Amniotic epithelial cell (primary cell): ENCODE measurements around the gene UBE2J2.

Experiments used
- DNase-seq: peaks from one replicate; pipeline ENCODE4 v3.0.0-alpha.2; 2010; ENCODE audit warnings: low read depth

The UBE2J2 gene

DNA sequence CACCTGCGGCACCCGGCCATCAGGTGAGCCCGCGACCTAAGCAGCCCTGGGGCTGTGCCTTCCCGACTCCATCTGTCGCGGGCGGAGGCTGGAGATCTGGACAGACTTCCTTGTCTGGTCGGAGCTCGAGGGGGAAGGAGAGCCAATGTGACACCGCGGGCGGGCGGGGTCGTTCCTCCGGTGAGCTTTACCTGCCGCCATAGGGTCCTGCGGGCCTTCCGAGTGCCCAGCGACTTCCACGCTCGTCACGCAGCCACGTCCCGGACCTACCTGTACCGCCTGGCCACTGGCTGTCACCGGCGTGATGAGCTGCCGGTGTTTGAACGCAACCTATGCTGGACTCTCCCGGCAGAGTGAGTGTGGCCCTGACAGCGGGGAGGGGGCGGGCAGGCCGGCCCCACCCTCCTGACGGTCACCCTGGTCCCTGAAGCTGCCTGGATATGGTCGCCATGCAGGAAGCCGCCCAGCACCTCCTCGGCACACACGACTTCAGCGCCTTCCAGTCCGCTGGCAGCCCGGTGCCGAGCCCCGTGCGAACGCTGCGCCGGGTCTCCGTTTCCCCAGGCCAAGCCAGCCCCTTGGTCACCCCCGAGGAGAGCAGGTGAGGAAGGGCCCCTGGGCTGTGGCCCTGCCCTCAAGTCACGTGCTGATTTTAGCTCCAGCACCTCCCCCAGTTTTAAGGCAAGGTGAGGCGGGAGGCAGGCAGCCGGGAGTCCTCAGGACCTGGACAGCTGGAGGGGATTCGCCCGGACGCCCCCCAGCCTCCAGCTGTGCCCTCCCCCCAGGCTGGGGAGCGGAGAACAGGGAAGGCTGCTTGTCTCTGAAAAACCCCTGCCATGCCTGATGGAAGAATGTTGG is 35.8 kb upstream of the UBE2J2 start:
- no peak for DNase-seq

DNA sequence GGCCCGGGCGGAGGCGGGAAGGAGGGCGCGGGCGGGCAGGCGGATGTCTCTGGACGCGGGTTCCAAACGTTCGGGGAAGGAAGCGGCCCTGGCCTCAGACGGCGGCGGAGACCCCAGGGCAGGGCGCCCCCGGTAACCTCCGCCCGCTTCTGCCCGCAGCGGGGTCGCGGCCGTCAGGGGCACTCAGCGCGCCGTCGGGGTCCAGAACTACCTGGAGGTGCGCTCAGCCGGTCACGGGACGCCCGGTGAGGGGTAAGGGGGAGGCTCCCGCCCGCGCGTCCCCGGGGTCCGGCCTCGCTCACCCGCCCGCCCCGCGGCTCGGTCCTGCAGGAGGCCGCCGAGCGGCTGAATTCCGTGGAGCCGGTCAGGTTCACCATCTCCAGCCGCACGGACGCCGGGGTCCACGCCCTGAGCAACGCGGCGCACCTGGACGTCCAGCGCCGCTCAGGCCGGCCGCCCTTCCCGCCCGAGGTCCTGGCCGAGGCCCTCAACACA is 35.1 kb upstream of the UBE2J2 start:
- no peak for DNase-seq

DNA sequence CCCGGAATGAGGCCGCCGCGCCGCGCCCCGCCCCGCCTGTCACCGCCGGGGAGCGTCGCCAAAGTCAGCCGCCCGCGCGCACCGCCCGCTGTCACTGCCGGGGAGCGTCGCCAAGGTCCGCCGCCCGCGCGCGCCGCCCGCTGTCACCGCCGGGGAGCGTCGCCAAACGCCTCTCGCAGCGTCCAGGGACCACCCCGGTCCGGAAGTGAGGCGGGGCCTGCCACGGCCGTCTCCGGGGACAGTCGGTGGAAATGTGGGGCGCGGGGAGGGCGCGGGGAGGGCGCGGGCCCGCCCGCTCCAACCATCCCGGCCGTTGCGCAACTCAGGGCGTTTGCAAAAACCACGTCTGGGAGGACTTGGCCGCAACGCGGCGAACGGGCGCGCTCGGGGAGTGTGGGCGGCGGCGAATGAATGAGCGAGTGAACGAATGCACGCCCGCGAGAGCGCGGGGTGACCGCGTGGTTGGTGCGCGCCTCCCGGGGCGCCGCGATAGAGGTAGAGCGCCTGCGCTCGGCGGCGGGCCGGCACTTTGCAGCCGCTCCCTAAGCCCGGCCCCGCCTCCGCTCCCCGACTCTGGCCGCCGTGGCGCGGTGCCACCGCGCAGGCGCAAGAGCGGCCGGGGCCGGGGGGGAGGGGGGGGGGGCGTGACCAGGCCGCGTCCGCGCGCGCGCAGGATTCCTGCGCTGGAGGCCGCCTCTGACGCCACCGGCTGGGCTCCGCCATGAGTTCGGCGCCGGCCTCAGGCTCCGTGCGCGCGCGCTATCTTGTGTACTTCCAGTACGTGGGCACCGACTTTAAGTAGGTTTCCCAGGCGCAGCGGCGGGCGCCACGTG is 34.5 kb upstream of the UBE2J2 start, which contains the start of the genes ACAP3 and PUSL1:
Gene ACAP3, minus strand, starts transcription at position 8 of the 833 bp plus-strand sequence. CDS start 115 bp downstream, outside the sequence.
Gene PUSL1, plus strand, starts transcription at position 675 of the 833 bp plus-strand sequence. Its CDS starts 47 bp downstream, at position 722.
- DNase-seq: peak; percentile 90

DNA sequence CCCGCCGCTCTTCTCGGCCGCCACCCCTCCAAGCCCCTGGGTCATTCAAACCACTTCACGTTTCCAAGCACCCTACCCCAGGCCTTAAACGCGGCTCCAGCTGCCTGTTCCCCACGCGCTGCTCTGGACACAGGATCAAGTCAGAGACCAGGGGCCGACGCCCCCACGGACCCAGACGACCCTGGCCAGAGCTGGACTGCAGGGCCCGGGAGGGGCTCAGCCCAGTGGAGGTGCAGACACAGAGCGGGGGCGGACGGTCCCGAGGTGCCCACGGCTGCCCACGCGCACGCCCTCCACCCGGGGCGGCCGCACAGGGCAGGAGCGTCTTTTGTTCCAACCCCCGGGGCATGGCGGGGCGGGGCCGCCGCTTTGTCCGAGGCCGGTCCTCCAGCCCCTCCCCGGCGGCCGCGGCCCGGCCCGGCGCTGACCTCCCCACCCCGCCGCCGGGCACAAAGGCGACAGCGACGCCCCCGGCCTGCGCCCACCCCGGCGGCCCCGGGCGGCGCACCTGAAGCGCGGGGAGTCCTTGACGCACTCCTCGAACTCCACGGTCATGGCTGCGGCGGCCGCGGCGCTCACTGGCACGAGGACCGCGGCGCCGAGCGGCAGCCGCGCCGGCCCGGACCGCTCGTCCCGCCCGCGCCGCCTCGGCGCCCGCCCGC is 33.7 kb upstream of the UBE2J2 start:
- no peak for DNase-seq

DNA sequence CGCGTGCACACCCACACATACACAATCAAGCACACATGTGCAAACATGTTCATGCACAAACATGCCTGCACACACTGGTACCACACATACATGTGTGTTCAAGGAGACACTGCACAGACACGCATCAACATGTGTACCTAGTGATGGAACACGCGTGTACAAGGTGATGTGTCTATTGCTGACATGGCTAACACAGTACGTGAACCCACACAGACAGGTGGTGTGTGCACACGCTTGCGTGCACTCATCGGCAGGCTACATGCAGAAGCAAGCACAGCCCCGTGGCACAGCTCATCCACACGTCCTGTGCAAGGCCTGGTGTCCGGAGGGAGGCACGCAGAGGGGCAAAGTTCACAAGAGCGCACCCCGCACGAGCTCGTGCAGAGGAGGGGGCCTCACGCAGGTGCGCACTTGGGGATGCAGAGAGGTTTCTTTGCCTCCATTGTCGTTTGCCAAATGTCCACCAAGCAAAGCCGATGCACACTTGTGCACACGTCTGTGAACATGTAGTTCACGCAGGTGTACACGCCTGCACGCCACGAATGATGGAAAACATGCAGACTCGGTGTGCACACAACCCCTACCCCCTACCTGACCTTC is 33.1 kb upstream of the UBE2J2 start:
- no peak for DNase-seq

DNA sequence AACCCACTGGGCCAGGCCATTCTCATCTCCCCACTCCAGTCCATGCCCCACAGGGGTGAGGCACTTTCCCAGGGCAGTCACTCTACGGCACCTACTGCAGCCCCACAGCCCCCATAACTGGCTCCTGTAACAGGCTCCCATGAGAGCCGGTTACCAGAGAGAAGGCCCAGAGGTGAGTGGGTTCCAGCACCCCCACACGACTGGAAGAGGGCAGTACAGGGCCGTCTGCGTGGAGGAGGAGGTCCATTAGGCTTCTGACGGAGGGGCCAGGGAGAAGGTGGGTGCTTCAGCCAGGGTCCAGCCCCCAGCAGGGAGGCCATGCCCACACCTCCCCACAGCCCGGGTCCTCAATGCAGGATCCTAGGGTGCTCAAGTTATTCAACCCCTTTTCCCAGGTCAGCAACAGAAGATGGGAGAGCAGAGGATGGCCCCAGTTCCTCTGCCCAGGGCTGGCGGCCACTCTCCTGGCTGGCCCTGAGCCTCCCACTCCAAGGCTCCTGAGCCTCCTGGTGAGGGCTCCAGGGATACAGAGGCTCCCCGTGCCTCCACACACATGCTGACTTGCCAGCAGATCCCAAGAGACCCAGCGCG is 32.5 kb upstream of the UBE2J2 start:
- no peak for DNase-seq

DNA sequence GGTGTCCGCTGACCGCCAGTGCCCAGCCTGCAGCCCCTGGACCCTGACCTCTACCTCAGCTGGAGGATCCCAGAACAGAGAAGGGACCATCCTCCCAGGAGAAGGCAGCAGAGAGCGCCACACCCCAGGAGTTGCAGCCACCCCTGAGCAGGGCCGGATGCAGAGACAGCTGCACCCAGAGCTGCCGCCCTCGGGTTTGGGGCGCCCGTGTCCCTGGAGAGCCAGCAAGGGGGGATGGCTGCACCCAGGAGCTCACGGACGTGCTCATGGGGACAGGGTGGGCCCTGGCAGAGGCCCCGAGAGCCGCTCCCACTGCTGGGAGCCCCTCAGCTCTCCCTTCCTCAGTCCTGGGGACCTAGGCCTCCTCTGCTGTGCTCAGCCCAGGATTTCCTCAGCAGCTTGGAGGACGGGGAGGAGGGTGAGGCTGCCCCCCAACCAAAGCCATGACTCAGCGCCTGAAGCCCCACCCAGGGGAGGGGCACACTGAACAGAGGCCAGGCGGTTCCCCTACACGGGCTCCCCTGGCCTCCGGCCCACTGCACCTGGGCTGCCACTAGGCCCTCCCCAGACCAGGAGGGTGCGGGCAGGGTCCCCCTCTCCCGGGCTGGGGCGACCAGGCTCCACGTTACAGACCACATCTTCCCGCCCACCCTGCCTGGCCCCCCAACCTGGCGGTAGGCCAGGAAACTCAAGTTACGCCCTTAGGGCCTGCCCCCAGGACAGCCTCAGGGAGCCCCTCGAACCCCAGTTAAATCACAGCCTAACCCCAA is 31.8 kb upstream of the UBE2J2 start:
- DNase-seq: peak; percentile 70

DNA sequence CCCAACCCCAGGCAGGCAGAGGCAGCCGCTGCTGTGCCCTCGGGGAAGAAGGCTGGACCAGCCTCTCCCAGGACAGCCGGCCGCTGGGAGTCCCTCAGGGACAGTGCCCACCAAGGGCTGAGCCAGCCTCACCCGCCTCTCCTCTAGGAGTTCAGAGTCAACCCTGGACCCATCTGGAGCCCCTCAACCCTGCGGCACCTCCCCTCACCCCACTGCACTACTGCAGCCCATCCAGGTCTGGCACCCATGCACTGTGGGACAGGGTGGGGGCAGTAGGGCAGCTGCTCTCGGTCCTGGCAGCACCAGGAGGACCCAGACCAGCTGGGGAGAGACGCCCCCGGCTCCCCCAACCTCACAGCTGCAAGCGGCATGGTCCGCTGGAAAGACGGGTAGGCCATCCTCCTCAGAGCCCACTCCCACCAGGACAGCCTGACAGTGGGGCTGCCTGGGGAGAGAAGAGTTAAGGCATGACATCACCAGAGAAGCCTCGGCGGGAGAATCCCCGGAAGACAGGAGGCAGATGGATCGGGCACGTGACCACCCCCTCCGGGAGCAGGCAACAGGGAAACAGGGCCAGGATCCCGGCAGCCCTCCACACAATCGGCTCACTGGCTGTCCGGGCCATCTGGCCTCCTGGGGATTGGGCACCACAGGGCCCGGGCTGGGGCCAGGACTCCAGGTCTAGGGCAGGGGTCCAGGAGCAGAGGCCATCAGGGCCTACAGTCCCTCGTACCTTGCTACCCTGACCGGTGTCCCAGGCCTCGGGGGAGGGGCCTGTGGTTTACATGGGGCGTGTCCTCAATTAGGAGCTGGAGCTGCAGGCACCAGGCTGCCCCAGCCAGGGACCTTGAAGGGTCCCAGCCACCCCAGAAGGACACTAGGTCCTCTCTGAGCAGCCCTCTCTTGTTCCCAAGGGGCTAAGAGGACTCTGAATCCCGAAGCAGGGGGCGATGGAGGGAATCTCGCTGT is 31.0 kb upstream of the UBE2J2 start:
- peak; percentile 85 for DNase-seq

DNA sequence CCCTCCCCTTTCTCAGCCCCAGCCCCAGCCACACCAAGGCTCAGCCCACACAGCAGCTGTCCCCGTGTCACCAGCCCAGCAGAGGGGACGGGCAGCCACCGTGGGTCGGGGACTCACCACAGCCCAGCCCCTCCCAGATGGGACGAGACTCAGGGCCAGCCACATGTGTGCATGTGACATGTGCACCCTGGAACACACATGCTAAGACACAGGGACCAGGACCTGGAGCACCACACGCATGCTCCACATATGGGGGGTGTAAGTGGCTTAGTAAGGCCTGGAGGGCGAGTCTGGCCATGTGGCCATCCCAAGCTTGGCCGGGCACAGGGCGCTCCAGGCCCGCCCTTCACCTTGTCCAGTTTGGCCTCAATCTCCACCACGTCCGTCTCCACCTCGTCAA is 30.1 kb upstream of the UBE2J2 start:
- no peak for DNase-seq

DNA sequence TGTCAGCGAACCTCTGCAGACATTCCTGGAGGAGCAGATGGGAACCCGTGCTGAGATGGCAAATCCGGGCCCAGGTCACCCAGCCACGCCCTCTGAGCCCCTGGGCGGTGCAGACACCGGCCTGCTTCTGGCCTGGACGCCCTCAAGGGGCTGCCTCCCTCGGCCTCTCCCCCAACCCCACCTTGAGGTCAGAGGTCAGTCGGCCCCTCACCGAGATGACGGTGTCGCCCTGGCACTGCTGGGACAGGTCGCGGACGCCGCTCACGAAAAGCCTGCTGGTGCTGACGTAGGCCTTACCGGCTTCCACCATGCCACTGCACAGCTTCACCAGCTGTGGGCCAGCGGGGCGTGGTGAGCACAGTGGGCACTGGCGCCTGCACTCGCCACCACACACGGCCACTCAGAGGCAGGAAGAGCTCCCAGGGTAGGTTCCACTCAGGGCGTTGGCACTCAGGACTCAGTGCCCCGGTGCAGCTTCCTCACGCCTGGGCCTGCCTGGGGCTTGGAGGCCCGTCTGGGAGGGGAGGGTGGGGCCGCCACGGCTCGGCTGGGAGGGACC is 29.4 kb upstream of the UBE2J2 start:
- no peak for DNase-seq

DNA sequence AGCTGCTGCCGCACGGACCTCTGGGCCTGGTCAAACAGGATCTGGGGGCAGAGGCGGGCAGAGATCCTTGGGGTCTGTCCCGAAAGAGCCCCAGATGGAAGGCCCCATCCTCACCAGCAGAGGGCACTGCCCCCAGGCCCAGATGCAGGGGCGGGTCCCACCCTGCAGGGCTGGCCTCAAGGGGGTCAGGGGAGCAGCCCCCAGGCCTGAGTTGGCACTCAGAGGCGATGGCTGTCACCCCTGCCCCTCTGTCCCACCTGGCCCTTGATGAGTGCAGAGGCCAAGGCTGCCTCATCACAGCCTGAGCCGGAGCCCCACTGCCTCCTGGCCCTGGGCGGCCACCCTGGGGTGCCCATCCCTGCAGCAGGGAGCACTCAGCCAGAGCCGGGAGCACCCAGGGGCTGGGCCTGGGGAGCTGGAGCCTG is 28.4 kb upstream of the UBE2J2 start:
- no peak for DNase-seq

DNA sequence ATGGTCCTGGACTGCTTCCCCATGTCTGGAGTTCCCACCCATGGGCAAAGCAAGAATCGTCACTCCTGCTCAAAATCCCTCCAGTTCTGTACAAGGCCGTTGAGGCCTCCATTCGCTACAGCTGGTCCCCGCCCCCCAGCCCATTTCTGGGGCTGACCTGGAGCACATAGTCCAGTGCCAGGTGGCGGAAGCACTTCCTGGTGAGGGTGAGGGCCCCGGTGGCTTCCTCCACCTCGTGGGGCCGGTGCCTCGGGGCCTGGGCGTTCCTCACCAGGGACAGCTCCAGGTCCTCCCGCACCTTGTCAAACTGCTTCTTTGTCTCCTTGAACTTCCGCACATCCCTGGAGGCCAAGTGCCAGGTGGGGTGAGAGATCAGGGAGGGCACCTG is 26.7 kb upstream of the UBE2J2 start:
- no peak for DNase-seq

DNA sequence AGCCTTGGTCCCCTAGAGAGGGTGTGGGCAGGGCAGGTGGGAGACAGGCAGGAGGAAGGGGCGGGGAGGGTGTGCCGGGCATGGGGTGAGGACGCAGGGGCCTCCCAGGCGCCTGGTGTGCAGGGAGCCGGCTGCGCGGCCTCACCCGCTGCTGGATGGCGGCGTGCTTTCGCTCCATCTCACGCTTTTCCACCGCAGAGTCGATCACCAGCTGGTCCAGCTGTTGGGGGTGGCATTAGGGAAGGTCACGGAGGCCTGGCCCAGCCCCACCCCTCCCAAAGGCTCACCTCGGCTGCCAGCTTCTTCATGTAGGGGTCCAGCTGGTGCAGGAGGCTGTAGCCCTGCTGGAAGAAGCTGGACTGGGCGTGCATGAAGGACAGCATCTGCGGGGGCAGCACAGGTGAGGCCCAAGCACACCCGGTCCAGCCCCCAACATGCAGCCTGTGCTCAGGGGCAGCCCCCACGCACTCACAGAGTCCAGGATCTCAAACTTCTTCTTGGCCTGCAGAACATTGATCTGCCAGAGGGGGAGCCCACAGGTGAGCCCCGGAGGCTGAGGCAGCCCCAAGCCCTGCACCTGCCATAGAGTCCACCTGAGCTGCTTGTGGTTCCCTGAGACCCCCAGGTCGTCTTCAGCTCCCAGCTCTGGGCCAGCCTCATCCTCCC is 26.2 kb upstream of the UBE2J2 start:
- no peak for DNase-seq

DNA sequence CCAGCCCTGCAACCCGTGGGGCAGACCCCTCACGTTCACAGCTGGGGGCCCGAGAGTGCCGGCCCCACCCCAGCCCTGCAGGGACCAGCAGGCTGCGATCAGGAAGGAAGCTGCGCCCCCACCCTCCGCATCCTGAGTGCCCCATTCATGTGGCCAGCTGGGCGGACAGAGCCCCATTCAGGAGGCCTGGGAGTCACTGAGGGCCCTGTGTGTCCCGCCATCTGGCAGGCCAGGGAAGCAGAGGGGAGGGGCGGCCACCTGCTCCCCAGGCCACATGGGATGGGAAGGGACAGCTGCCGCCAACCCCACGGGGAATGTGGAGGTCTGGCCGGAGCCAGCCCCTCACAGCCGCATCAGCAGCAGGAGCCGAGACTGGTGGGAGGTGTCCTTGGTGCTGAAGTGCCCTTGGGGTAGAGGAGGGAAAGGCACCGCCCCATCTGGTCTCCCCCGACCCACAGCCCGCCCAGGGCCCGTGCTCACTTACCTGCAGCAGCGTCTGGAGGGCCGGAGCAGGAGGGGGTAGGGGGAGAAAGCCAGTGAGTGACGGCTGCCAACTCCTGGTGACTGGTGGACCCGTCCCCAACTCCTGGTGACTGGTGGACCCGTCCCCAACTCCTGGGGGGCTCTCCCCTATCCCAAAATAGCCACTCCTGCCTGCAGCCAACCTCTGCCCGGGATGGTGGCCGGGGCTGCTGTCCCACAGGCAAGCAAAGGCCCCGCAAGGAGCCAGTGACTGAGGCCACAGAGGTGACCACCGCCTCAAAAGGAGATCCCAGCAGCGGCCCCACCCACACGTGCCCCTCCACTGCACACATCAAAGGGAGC is 25.4 kb upstream of the UBE2J2 start:
- peak; percentile 15 for DNase-seq

DNA sequence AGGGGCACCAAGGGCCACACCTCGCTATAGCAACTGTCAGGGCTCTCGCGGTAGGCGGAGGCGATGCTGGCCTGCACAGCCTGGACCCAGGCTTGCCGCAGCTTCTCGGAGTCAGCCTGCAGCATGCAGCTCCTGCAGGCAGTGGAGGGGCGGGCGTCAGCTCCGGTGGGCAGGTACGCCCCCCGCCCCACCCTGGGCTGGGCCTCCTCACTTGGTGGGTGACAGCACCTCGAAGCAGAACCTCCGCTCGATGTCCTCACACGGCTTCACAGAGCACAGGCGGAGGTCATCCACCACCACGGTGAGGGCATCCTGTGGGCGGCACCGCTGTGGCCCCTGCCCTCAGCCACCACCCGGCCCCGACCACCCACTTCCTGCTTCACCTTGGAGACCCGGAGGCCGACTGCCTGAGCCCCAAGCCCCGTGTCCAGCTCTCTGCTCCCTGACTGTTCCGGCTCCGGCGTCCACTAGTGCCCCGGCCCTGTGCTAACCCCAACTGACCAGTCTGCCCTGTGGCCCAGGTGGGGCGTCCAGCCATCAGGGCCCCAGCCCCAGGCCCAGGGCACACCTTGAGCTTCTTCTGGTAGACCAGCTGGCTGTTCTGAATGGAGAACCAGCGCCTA is 24.3 kb upstream of the UBE2J2 start:
- DNase-seq: no peak

DNA sequence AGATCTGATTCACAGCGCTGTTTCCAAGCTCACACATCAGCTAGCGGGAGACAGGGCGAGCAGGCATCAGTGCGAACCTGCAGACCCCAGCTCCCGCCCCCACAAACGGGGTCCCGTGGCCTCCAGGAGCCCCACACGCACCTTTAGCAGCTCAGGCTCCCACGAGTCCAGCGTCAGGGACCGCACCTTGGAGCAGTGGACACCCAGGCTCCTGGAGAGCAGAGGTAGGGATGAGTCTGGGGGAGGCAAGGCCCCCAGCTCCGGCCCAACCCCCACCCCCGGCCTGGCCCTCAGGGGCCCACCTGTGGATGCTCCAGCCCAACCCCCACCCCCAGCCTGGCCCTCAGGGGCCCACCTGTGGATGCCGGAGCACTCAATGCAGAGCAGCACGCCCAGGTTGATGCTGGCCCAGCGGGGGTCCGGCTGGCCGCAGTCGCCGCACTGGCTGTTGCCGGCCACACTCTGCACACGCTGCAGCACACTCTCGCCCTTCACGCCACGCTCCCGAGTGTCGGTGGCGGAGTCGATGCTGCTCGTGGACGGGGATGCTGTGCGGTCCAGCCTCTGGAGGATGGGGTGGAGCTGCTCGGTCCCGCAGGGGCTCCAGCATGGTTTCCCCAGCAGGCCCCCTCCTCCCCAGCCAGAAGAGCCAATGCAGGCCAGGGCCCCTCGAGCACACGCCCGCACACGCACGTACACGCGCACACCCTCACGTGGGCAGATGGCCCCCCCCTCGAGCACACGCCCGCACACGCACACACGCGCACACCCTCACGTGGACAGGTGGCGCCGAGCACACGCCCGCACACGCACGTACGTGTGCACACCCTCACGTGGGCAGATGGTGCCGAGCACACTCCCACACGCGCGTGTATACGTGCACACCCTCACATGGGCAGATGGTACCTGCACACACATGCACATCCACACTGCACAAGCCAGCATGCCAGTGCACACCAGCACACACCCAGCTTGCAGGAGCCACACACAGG is 22.7 kb upstream of the UBE2J2 start:
- no peak for DNase-seq
